GM12892 (cell line): Measurements from ENCODE around the gene TCTN2.

Experiments
- POLR2A ChIP-seq: IDR thresholded peaks from 2 replicates; pipeline ENCODE4 v1.6.1; 2011; ENCODE audit warnings: low read depth, low read length, control low read depth
- POLR2AphosphoS5 ChIP-seq: IDR thresholded peaks from 2 replicates; pipeline ENCODE4 v1.6.1; 2011; ENCODE audit warnings: low read depth, low read length, control low read depth

GRCh38 chr12:123750159-123750656 lies 79.3 kb downstream of the TCTN2 start:
- TF ChIP-seq POLR2AphosphoS5 (no peak), POLR2A (no peak)
